Activated CD8-positive, alpha-beta memory T cell treated with anti-CD3 and anti-CD28 coated beads, Interleukin-2, amount 50 U/mL, for 1 hour (primary cell): Measurements from ENCODE around the gene ZSCAN30.

Source experiments
- DNase-seq: peaks from one replicate; pipeline ENCODE4 v3.0.0-alpha.2; 2020; ENCODE audit errors: extremely low read depth

ZSCAN30 gene

DNA sequence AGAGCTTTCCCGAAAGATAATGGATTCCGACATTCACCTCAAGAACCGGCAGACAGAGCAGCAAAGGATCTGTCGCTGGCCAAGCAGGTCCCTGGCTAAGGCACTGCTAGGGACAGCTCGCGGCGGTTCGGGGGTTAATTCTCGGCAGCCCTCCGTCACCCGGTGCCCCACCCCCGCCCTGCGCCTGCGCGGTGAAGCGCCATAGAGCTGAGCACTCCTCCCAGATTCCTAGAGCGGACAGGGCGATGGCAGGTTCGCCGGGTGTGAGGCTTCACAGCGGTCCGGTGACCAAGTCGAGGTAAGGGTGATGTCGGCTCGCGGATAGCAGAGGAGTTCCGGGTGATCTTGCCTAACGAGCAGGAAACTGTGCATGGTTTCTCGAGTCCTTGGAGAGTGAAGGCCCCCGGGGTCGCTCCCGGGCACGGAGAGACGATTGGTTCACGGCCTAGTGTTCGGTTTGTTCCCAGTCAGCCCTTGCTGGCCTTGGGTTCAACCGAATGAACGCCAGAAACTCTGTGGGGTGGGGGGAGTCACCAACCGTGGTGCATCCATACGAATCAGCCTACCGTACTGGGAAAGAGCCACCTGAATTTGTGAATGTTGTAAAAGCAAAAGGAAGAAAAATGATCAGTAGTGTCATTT is at the start of gene ZSCAN30:
TSS of gene ZSCAN30 (minus strand) at position 136 of the 642 bp plus-strand sequence. CDS start 25,877 bp downstream, outside the sequence.
- peak; percentile 89 for DNase-seq

DNA sequence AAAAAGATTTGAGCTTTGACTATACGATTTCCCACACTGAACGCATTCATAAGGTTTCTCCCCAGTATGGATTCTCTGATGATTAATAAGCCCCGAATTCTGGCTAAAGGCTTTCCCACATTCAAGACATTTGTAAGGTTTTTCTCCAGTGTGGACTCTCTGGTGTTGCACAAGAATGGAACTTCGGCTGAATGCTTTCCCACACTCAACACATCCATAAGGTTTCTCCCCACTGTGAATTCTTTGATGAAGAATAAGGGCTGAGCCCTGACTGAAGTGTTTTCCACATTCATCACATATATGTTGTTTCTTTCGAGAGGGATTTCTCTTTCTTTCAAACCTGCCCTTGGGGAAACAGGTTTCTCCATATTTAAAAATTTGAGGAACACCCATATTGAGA is 47.3 kb upstream of the ZSCAN30 start:
- no peak for DNase-seq

DNA sequence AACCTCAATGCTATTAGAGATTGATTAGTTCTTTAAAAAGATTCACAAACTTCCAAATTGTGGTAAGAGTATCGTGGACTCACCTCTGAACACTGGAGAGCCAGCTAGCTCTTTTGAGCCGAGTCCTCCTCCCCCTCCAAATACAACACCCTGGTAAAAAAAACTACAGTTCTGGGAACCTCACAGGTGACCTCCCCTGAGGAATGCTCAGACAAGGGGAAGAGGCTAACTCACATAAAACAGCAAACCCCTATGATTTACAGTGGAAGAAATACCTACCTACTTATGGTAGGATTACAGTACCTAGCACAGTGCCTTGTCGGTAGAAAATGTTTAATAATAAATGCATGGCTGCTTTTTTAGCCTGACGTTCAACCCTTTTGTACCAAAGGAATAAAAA is 45.8 kb upstream of the ZSCAN30 start:
- DNase-seq, result no peak

DNA sequence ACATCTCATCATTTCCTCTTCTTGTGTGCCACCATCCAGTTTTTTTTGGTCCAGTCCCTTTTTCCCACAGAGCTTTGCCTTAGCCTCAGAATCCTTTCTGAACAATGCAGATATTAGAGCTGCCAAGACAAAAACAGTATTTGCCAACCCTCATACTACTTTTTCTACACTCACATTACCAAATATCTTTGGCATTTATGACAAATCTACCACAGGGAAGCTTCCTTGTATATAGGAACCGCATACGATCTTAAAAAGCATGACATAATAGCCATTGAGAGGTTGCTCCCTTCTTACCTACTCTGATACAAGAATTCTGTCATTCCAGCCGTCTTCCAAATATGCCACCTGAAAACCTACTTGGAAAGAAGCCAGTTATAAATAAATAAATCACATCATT is 44.8 kb upstream of the ZSCAN30 start:
- no peak for DNase-seq

DNA sequence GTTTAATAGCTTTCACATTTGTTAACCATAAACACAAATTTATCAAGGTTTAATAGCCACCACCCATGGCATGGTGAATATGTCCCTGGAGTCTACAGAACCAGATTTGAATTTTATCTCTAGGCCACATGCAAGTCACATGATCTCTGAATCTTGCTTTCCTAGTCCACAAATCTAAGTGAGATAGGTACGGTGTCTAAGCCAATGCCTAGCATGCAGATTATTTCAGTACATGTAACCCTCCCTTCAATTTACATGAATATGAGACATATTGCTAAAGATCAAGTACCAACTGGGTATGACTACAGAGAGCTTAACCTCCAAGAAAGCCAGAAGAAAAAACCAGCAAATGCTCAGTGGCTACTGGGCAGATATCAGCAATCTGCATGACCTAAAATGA is 44.2 kb upstream of the ZSCAN30 start:
- DNase-seq, result no peak

DNA sequence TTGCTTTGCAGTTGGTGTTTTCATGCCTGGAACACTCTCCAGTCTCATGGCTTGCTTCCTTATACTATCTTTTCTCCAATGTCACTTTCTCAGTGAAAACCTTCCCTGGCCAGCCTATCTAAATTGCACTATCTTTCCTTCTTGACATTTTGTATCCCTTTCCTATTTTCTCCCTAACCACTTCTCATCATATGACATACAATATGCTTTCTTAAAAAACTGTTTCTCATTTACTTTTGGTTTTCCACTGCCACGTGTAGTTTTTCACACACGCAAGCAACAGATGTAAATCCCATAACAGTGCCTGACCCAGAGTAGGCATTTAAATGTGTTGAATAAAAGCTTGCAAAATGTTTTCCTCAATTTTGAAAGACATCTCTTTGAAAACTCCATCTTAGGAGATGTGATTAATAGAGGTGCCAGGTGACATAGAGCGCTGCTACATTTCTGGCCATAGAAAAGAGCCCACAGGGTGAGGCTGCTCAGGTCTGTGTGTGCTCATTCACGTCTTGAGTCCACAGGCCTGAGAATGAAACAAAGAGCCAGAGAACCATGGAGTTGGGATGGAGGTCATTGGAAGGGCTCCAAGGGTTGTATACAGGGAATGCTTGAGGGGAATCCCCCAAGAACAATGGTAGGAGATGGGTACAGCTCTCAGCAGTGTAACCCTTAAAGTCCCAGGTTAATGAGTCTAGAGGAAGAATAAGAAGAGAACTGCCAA is 41.5 kb upstream of the ZSCAN30 start:
- DNase-seq, result no peak

DNA sequence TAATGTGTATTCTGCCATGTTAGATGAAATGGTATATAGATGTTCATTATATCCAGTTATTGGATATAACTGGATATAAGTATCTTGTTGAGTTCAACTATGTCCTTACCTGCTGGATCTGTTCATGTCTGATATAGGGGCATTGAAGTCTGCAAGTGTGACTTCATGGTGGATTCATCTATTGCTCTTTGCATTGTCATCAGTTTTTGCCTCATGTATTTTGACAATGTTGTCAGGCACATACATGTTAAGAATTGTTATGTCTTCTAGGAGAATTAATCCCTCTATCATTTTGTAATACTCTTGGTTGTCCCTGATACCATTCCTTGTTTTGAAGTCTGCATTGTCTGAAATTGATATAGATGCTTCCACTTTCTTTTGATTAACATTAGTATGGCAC is 38.8 kb upstream of the ZSCAN30 start:
- no peak for DNase-seq

DNA sequence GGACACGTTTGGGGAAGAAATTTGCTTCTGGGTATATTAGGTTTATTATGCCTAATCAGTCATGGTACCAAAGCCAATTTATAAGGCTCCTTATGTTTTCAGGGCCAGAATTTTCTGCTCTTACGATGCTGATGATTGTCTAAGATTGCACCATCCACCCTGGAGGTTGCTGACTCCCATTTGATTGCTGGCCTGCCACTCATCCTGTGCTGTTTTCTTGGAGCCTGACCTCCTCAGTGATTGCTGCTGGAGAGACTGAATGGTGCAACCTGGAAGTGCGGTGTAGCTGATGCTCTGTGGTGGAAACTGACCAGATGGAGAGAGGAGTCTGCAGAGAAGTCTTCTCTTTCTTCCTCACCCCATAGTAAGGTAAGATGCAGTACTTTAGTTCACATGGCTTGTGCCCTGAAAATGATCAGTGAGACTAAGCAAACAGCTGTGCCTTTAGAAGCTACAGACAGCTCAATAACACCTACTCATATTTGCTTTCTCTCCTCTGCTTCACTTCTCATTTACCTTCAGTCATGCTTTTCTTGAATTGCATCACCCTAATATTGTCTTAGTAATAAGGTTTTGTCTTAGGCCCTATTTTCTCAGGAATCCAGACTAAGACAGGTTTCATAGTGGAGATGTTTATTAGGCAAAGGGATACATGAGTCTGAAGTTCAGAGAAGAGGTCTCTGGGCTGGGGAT is 36.8 kb upstream of the ZSCAN30 start:
- DNase-seq, result no peak

DNA sequence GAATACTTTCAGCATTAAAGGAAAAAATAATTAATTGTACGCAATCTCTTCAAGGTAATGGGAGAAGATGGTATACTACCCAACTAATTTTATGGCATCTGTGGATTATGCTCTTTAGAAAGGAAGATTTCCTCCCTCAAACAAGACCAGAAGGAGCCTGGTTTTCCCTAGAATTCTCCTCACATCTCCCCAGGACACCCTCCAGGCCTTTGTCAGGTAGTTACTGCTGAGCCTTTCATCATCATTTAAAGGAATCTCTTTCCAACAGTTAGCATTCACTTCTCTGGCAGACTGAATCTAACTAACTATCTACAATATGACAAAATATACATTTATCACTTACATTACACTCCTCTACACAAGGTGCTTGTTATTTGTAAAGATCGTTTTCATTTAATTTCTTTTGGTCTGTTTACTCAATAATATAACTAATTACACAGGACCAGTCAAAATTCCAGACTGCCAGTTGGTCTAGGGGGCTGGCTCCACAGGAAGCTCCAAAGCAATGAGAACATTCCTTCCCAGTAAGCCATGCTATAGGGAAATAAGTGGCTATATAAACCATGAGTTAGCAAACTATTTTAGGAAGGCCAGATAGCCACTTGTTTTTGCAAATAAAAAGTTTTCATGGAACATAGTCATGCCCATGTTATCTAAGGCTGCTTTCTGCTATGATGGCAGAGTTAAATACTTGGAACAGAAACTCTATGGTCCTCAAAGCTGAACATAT is 35.1 kb upstream of the ZSCAN30 start:
- no peak for DNase-seq

DNA sequence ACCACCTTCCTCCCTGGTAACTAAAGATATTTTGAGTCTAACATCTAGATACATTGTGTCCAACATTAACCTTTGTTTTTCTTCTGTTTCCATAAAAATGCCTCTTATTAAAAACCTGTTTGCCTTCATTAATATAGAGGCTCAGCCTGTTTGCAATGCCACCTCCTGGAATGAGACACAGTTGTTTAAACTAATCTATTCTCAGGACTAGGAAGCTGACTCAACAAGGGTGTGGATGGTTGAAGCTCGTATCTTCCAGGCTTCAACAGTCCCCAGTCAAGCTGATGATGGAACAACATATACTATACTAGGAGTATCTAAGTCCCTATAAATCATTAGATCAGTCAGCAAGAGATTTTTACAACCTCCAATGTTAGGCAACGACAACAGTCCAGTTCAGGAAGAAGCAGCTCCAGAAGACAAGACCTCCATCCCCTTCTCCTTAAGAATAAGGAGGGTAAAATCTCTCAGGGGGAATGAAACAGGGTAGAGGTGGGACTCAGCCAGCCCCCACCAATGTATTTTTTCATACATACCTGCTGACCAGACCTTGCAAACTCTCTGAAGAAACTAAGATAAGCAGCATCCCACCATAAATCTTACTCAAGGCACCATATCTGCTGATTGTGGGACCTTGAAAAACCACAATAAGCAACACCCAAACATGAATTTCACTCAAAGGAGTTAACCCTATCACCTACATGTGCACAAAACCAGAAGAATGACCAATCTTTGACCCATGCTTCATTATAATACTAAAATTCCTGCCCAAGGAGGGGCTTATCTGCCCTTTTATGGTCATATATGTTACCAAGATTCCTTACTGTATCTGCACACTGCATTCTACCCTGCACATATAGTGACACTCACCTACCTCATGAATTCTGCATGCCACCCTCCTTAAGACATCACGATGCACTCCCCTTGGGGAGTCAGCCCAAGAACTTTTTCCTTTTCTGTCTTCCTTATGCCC is 32.7 kb upstream of the ZSCAN30 start:
- no peak for DNase-seq

DNA sequence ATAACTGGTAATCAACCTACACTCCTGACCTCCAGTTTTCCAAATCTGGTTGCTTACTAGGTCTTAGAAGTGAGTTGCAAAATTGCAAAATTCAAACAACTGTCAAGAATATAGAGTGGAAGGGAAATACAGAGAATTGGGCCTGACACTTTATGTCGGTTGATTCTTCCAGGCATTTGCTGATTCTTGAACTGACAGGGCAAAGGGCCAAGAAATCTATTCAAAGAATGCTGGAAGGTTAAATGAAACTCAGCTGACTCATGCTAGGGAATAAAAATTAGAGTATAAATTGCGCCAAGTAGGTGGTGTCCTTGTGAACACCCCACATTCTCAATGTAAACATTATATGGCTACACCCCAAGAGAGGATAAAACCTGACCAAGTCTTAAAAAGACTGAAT is 21.5 kb upstream of the ZSCAN30 start:
- DNase-seq, result no peak

DNA sequence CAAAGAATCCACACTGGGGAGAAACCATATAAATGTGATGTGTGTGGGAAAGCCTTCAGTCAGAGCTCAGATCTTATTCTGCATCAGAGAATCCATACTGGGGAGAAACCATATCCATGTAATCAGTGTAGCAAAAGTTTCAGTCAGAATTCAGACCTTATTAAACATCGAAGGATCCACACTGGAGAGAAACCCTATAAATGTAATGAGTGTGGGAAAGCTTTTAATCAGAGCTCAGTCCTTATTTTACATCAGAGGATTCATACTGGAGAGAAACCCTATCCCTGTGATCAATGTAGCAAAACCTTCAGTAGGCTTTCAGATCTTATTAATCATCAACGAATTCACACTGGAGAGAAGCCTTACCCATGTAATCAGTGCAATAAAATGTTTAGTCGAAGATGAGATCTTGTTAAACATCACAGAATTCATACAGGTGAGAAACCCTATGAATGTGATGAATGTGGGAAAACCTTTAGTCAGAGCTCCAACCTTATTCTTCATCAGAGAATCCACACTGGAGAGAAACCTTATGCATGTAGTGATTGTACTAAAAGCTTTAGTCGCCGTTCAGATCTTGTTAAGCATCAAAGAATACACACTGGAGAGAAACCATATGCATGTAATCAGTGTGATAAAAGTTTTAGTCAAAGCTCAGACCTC is 16.7 kb upstream of the ZSCAN30 start:
- DNase-seq, result no peak

DNA sequence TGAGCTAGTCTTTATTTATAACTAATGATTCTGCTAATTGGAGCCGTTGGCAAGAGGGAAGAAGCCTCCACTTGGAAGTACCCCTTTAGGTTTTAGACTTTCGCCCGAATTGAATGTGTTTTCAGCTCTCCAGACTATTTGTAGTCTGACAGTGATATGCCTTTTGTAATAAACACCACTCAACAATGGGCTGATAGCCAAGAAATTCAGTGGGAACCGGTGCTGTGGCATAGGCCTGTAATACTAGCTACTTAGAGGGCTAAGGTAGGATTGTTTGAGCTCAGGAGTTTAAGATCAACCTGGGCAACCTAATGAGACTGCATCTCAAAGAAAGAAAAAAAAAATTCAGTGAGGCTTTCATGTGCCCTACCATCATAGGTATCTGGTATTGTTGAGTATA is 13.6 kb upstream of the ZSCAN30 start:
- DNase-seq, result no peak

DNA sequence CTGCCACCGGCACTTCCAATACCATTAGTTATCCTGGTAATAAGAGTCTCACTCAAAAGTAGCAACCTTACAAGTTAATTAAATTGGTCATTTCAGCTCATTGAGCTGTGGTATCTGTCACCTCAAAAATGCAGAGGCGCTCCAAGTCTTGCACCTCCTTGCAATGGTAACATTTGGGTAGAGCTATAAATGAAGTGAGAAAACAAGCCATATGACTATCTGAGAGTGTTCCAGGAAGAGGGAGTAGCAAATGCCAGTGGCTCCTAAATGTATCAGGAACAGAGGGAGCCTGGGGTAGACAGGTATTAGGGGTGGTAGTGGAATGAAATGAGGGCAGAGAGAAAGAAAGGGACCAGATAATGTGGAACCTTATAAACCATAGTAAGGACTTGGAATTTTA is 6.0 kb upstream of the ZSCAN30 start:
- no peak for DNase-seq

DNA sequence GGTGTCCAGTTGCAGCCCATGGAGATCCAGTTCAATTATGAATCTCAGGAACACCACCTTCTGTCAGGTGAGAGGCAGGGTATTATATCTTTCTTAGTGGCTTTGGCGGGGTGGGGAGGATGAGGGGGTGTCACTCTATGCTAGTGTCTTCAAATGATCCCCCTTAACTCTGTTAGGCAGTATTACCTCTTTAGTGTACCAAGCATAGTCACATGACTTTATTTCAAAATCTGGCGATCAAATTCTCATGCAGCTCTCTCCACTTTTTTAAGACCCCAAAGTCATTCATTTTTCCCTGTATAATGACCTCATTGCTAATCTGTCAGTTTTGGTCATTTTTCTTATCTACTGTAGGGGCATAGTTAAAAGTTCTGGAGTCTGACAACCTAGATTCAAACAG is 1.1 kb upstream of the ZSCAN30 start:
- no peak for DNase-seq

DNA sequence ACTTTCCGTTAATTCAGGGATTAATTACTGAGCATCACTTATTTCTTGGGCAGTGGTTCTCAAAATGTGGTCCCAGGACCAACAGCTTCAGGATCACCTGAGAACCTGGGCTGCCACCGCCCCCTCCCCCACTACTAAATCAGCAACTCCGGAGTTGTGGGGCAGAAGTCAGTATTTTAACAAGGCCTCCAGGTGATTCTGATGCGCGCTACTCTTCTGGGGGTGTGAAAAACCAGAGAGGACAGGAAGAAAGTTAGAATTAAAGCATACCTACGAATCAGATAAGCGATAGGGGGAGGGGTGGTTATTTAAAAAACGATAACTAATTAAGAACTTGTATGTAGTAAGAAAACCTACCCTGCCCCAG is 319 bp downstream of the ZSCAN30 start:
- DNase-seq, result no peak

DNA sequence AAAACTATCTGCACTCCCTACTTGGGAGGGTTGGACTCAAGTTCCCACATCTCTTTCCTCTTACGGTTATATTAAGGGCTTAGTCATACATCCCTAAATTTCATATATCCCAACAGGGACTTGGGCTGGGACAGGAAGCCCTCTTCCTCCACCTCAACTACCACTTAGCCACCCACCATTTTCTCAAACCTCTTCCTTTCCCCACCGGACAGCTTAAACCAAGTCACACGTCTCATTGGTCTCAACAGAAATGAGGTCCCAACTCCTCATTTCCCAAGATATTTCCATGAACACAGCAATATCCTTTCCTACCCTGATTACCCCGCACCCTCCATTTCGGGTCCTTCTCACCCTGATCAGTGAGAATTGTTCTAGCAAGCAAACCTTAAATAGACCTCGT is 736 bp downstream of the ZSCAN30 start:
- no peak for DNase-seq

DNA sequence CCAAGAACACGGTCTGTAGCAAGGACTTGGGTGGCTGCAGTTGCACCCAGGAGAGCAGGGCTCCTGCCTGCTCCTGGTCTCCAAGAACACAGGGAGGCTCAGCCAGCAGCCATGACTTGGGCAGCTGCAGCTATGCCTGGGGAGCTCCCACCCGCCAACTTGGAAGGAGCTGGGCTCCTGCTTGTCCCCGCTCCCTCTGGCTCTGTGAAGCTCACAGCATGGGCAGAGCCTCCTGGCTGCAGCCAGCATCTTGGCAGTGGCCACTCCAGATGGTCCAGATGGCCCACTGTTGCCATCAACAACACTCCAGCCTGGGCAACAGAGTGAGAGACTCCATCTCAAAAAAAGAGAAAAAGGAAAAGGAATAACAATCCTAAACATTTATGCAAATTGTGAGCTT is 5.2 kb downstream of the ZSCAN30 start:
- DNase-seq, result no peak

DNA sequence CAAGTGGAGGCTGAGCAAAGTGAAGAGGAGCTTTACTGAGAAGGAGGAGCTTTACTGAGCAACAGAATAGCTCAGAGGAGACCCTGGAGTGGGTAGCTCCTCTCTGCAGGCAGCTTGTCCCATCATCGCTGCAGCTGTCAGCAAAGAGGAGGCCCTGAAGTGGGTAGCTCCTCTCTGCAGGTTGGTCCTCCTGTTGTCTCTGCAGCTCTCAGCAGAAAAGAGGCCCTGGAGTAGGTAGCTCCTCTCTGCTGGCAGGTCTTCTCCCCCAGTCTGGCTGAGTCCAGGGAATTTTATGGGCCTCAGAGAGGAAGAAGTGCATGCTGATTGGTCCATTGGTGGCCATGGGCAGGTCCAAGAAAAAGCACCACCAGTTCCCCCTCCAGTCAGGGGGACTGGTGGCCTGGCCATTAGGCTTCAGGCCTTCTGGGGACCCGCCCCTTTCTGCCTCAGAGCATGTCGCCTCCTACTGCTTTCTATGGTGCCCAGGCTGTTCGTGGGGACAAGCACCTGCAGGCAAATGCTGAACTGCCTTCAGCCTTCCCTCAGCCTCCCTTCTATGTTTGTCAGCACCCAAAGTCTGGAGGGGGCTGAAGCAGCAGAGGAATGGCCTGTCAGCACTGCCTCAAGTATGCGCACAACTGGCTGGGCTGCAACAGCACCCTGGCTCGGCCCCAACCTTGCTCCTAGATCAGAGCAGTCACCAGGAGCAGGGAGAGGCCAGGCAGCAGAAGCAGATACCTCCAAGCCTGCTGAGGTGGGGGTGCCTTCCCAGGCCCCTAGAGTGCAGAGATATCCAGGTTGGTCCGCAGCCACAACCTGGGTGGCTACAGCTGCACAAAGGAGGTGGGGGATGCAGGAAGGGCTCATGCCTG is 5.9 kb downstream of the ZSCAN30 start:
- no peak for DNase-seq

DNA sequence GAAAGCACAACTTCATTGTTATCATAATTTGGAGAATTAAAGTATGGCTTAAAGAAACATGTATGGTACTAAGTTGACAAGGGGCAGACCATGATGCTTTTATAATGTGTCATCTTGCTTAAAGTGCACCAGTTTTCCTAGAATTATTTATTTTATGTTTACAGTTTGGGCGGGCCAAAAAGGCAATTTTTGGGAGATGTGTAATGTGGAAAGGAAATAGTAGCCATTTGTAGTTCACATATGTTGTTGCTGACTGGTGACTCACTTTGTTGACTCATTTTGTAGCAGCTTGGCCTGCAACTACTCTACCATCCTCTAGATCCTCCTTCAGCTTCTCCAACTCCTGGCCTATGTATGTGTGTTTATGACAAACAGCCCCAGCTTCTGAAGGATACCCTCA is 7.7 kb downstream of the ZSCAN30 start:
- no peak for DNase-seq
